Esophagus muscularis mucosa (tissue), 3 donors: ENCODE measurements around the gene CFAP99.

Experiments
- CTCF ChIP-seq, 3 experiments: fragments of 200-600 bp in 2 of 3; fragments of 450-650 bp in 1 of 3; sonication (generic) in 2 of 3; IDR thresholded peaks; one replicate each; pipeline ENCODE4 v1.5.1; 2017 to 2019; ENCODE audit warnings: antibody characterized with exemption in 3 of 3, mild to moderate bottlenecking in 2 of 3, moderate library complexity in 1 of 3
- POLR2A ChIP-seq: fragments of 450-650 bp; IDR thresholded peaks from one replicate; pipeline ENCODE4 v1.6.1; 2017; ENCODE audit warnings: antibody characterized with exemption, moderate library complexity, mild to moderate bottlenecking, low read depth

- TF ChIP-seq CTCF (IDR thresholded peaks at IDR 0.05) (no peak), POLR2A (no peak)
Measured at GRCh38 chr4:2485956-2486355, 67.2 kb downstream of the CFAP99 start.
